HepG2 (cell line): ENCODE data around the gene FAM83G. TPM values are rescaled to one million over a fixed set of nuclear protein-coding genes. Genes with fewer than 3 reads are reported as not detected.

Experiments
- CREB1 ChIP-seq, 2 experiments: fragments of 450-650 bp in 1 of 2; IDR thresholded peaks; 2 replicates each; pipeline ENCODE4 v1.6.1; 2016 to 2017; ENCODE audit warnings: control low read depth in 1 of 2, mild to moderate bottlenecking in 1 of 2, missing compliant biosample characterization in 1 of 2, missing genetic modification characterization in 1 of 2
- HOXA7 ChIP-seq: sonication (generic); formaldehyde crosslinking; IDR thresholded peaks from 2 replicates; pipeline ENCODE4 v1.8.1; 2022; ENCODE audit warnings: mild to moderate bottlenecking, missing genetic modification reagents, moderate library complexity
- JUND ChIP-seq: sonication (generic); formaldehyde crosslinking; IDR thresholded peaks from 2 replicates; pipeline ENCODE4 v1.8.0; 2022; ENCODE audit warnings: mild to moderate bottlenecking, missing genetic modification reagents
- SKI ChIP-seq: fragments of 450-650 bp; IDR thresholded peaks from one replicate; pipeline ENCODE4 v1.6.1; 2018; ENCODE audit warnings: mild to moderate bottlenecking; ENCODE audit not compliant: partially characterized antibody
- TBX3 ChIP-seq: fragments of 450-650 bp; IDR thresholded peaks from 2 replicates; pipeline ENCODE4 v1.6.1; 2017; ENCODE audit warnings: antibody characterized with exemption, mild to moderate bottlenecking, inconsistent platforms, borderline replicate concordance
- TCF7L2 ChIP-seq: IDR thresholded peaks from 2 replicates; pipeline ENCODE4 v1.6.1; 2011; ENCODE audit warnings: mild to moderate bottlenecking, low read depth, low read length, moderate library complexity
- ZFAT ChIP-seq: sonication (generic); formaldehyde crosslinking; conservative IDR thresholded peaks from 2 replicates; pipeline ENCODE4 v1.8.1; 2023; ENCODE audit warnings: missing genetic modification reagents, inconsistent platforms
- ZNF234 ChIP-seq: sonication (generic); formaldehyde crosslinking; conservative IDR thresholded peaks from 2 replicates; pipeline ENCODE4 v1.5.1; 2020; ENCODE audit warnings: mild to moderate bottlenecking, missing genetic modification reagents
- ZNF24 ChIP-seq: fragments of 450-650 bp; IDR thresholded peaks from 2 replicates; pipeline ENCODE4 v1.6.1; 2017; ENCODE audit warnings: antibody characterized with exemption, mild to moderate bottlenecking
- ZNF296 ChIP-seq: sonication (generic); formaldehyde crosslinking; conservative IDR thresholded peaks from 2 replicates; pipeline ENCODE4 v1.5.0; 2020; ENCODE audit warnings: mild to moderate bottlenecking, missing genetic modification reagents
- ZNF44 ChIP-seq: sonication (generic); formaldehyde crosslinking; IDR thresholded peaks from 2 replicates; pipeline ENCODE4 v1.5.1; 2020; ENCODE audit warnings: mild to moderate bottlenecking, missing genetic modification reagents
- ZNF619 ChIP-seq: sonication (generic); formaldehyde crosslinking; IDR thresholded peaks from 2 replicates; pipeline ENCODE4 v1.4.0; 2020; ENCODE audit warnings: mild to moderate bottlenecking, missing genetic modification reagents
- ZNF839 ChIP-seq: sonication (generic); formaldehyde crosslinking; IDR thresholded peaks from 2 replicates; pipeline ENCODE4 v1.4.0; 2020; ENCODE audit warnings: missing genetic modification reagents, mild to moderate bottlenecking, borderline replicate concordance
- polyA plus RNA-seq, 8 experiments: library from polyadenylated mRNA; depleted of rRNA in 3 of 8; stranded (reverse) in 7 of 8; unstranded in 1 of 8; fragments of >200 nt; fragmentation: Illumina TruSeq in 4 of 8; extraction: Trizol in 4 of 8; gene quantifications; 2 replicates each; pipeline versions ENCODE4 v1.2.1 to v1.2.3, GENCODE V29; 2011 to 2016; ENCODE audit warnings: low read depth in 4 of 8, missing spikeins in 1 of 8, mixed read lengths in 1 of 8; ENCODE audit not compliant: insufficient read depth in 1 of 8
- total RNA-seq, 5 experiments: library from RNA; depleted of rRNA; stranded (reverse); fragments of >200 nt; fragmentation: Illumina TruSeq; extraction: Trizol; gene quantifications; 2 replicates each; pipeline ENCODE4 v1.2.3, GENCODE V29; 2016; ENCODE audit warnings: low read depth in 1 of 5
- TF ChIP-seq, protein P1 (sequence below): sonication (generic); formaldehyde crosslinking; IDR thresholded peaks from 2 replicates; pipeline ENCODE4 v1.4.0; 2020; ENCODE audit warnings: missing genetic modification reagents, borderline replicate concordance
- TF ChIP-seq, protein P2 (sequence below): sonication (generic); formaldehyde crosslinking; IDR thresholded peaks from 2 replicates; pipeline ENCODE4 v1.5.0; 2020; ENCODE audit warnings: mild to moderate bottlenecking, missing genetic modification reagents, borderline replicate concordance
- TF ChIP-seq, protein P3 (sequence below): sonication (generic); formaldehyde crosslinking; IDR thresholded peaks from 2 replicates; pipeline ENCODE4 v1.4.0; 2020; ENCODE audit warnings: missing genetic modification reagents, mild to moderate bottlenecking, borderline replicate concordance

The FAM83G gene
- total and polyA plus RNA-seq, 2 of the 13 experiments (the other 11 are each of a cell fraction or from before 2014, with no cell fraction given): 13.7 to 18.6 TPM

DNA sequence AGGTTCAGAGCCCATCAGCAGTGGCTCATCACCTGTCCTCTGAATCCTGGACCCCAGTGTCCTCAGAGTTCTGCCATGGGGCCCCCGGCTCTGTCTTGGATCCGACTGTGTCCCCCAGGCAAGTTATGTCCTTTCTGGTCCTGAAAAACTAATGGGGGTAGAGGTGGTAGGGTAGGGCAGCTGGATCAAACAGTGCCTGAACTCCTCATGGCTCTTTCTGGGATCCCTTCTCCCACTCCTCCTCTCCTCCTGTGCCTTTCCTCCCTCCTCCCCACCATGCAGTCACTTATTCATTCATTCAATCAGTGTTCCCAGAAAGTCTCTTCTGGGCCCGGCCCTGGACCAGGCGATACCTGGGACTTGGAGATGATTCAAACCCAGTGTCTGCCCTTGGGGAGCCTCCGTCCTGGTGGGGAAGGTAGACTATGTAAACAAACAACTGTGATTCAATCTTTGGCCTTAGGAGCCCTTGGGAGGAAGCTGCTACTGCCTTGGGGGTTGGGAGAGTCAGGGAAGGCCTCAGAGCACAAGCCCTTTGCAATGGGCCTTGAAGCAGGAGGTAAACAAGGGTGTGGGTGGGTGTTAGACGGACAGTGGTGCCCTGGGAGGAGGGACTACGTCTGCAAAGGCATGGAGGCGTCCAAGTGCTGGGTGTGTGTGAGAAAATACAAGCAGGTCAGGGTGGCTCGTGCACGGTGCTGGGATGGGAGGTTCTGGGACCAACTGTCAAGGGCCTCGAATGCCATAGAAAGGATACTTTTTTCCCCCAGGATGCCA, 6.4 kb upstream of the FAM83G start (continued):
- TF ChIP-seq, protein P1, sequence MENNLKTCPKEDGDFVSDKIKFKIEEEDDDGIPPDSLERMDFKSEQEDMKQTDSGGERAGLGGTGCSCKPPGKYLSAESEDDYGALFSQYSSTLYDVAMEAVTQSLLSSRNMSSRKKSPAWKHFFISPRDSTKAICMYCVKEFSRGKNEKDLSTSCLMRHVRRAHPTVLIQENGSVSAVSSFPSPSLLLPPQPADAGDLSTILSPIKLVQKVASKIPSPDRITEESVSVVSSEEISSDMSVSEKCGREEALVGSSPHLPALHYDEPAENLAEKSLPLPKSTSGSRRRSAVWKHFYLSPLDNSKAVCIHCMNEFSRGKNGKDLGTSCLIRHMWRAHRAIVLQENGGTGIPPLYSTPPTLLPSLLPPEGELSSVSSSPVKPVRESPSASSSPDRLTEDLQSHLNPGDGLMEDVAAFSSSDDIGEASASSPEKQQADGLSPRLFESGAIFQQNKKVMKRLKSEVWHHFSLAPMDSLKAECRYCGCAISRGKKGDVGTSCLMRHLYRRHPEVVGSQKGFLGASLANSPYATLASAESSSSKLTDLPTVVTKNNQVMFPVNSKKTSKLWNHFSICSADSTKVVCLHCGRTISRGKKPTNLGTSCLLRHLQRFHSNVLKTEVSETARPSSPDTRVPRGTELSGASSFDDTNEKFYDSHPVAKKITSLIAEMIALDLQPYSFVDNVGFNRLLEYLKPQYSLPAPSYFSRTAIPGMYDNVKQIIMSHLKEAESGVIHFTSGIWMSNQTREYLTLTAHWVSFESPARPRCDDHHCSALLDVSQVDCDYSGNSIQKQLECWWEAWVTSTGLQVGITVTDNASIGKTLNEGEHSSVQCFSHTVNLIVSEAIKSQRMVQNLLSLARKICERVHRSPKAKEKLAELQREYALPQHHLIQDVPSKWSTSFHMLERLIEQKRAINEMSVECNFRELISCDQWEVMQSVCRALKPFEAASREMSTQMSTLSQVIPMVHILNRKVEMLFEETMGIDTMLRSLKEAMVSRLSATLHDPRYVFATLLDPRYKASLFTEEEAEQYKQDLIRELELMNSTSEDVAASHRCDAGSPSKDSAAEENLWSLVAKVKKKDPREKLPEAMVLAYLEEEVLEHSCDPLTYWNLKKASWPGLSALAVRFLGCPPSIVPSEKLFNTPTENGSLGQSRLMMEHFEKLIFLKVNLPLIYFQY (CRISPR knock-in tag): no peak
- no peak for TF ChIP-seq TCF7L2
- TF ChIP-seq ZNF44 (CRISPR knock-in tag): no peak
- TF ChIP-seq ZFAT (CRISPR knock-in tag): no peak
- TF ChIP-seq ZNF296 (CRISPR knock-in tag): no peak
- no peak for TF ChIP-seq SKI
- no peak for TF ChIP-seq ZNF839 (CRISPR knock-in tag)
- TF ChIP-seq, protein P2, sequence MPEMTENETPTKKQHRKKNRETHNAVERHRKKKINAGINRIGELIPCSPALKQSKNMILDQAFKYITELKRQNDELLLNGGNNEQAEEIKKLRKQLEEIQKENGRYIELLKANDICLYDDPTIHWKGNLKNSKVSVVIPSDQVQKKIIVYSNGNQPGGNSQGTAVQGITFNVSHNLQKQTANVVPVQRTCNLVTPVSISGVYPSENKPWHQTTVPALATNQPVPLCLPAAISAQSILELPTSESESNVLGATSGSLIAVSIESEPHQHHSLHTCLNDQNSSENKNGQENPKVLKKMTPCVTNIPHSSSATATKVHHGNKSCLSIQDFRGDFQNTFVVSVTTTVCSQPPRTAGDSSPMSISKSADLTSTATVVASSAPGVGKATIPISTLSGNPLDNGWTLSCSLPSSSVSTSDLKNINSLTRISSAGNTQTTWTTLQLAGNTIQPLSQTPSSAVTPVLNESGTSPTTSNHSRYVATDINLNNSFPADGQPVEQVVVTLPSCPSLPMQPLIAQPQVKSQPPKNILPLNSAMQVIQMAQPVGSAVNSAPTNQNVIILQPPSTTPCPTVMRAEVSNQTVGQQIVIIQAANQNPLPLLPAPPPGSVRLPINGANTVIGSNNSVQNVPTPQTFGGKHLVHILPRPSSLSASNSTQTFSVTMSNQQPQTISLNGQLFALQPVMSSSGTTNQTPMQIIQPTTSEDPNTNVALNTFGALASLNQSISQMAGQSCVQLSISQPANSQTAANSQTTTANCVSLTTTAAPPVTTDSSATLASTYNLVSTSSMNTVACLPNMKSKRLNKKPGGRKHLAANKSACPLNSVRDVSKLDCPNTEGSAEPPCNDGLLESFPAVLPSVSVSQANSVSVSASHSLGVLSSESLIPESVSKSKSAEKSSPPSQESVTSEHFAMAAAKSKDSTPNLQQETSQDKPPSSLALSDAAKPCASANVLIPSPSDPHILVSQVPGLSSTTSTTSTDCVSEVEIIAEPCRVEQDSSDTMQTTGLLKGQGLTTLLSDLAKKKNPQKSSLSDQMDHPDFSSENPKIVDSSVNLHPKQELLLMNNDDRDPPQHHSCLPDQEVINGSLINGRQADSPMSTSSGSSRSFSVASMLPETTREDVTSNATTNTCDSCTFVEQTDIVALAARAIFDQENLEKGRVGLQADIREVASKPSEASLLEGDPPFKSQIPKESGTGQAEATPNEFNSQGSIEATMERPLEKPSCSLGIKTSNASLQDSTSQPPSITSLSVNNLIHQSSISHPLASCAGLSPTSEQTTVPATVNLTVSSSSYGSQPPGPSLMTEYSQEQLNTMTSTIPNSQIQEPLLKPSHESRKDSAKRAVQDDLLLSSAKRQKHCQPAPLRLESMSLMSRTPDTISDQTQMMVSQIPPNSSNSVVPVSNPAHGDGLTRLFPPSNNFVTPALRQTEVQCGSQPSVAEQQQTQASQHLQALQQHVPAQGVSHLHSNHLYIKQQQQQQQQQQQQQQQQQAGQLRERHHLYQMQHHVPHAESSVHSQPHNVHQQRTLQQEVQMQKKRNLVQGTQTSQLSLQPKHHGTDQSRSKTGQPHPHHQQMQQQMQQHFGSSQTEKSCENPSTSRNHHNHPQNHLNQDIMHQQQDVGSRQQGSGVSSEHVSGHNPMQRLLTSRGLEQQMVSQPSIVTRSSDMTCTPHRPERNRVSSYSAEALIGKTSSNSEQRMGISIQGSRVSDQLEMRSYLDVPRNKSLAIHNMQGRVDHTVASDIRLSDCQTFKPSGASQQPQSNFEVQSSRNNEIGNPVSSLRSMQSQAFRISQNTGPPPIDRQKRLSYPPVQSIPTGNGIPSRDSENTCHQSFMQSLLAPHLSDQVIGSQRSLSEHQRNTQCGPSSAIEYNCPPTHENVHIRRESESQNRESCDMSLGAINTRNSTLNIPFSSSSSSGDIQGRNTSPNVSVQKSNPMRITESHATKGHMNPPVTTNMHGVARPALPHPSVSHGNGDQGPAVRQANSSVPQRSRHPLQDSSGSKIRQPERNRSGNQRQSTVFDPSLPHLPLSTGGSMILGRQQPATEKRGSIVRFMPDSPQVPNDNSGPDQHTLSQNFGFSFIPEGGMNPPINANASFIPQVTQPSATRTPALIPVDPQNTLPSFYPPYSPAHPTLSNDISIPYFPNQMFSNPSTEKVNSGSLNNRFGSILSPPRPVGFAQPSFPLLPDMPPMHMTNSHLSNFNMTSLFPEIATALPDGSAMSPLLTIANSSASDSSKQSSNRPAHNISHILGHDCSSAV (CRISPR knock-in tag): no peak
- no peak for TF ChIP-seq JUND (CRISPR knock-in tag)
- no peak for TF ChIP-seq ZNF619
- no peak for TF ChIP-seq CREB1 (IDR thresholded peaks at IDR 0.05)
- no peak for TF ChIP-seq CREB1 (CRISPR knock-in tag; IDR thresholded peaks at IDR 0.05)
- no peak for TF ChIP-seq TBX3
- no peak for TF ChIP-seq ZNF234 (CRISPR knock-in tag)
- TF ChIP-seq, protein P3, sequence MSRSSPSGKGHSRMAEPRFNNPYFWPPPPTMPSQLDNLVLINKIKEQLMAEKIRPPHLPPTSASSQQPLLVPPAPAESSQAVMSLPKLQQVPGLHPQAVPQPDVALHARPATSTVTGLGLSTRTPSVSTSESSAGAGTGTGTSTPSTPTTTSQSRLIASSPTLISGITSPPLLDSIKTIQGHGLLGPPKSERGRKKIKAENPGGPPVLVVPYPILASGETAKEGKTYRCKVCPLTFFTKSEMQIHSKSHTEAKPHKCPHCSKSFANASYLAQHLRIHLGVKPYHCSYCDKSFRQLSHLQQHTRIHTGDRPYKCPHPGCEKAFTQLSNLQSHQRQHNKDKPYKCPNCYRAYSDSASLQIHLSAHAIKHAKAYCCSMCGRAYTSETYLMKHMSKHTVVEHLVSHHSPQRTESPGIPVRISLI (CRISPR knock-in tag): no peak
- 0 out of 2 replicates have a peak, but pooled peaks have one; percentile 43 for TF ChIP-seq ZNF24
- TF ChIP-seq HOXA7: no peak
